Mesenchymal stem cell (in vitro differentiated cells and primary cell): ENCODE measurements around the gene PPIB.

Experiments used
- DNase-seq: peaks from one replicate; pipeline ENCODE4 v3.0.0-alpha.2; 2013
- H2AFZ ChIP-seq: one replicate; pipeline ENCODE4 v1.6.1; 2013; ENCODE audit warnings: low read depth, mild to moderate bottlenecking, control low read depth, inconsistent platforms, low read length, moderate library complexity
- H2AK5ac ChIP-seq: 2 replicates; pipeline ENCODE4 v1.6.1; 2013; ENCODE audit warnings: low read length, moderate library complexity, mild to moderate bottlenecking, inconsistent platforms; ENCODE audit not compliant: severe bottlenecking
- H2BK120ac ChIP-seq: one replicate; pipeline ENCODE4 v1.6.1; 2013; ENCODE audit warnings: low read depth, mild to moderate bottlenecking, inconsistent platforms, low read length, moderate library complexity
- H2BK12ac ChIP-seq, 2 experiments: one replicate each; pipeline ENCODE4 v1.6.1; 2013; ENCODE audit warnings: inconsistent platforms in 2 of 2, low read length in 2 of 2, mild to moderate bottlenecking in 2 of 2, moderate library complexity in 2 of 2, control low read depth in 1 of 2
- H2BK15ac ChIP-seq: one replicate; pipeline ENCODE4 v1.6.1; 2013; ENCODE audit warnings: mild to moderate bottlenecking, low read depth, inconsistent platforms; ENCODE audit not compliant: poor library complexity, severe bottlenecking
- H2BK5ac ChIP-seq: 2 replicates; pipeline ENCODE4 v1.6.1; 2013; ENCODE audit warnings: low read depth, mild to moderate bottlenecking, low read length, control low read depth, inconsistent platforms; ENCODE audit not compliant: poor library complexity, severe bottlenecking
- H3K14ac ChIP-seq, 2 experiments: one replicate each; pipeline ENCODE4 v1.6.1; 2013; ENCODE audit warnings: inconsistent platforms in 2 of 2, low read length in 2 of 2, control low read depth in 1 of 2, mild to moderate bottlenecking in 1 of 2, moderate library complexity in 1 of 2
- H3K18ac ChIP-seq, 2 experiments: one replicate each; pipeline ENCODE4 v1.6.1; 2013; ENCODE audit warnings: inconsistent platforms in 2 of 2, low read length in 2 of 2, control low read depth in 1 of 2, low read depth in 1 of 2, mild to moderate bottlenecking in 1 of 2
- H3K23ac ChIP-seq, 2 experiments: one replicate each; pipeline ENCODE4 v1.6.1; 2013; ENCODE audit warnings: inconsistent platforms in 2 of 2, low read length in 2 of 2, mild to moderate bottlenecking in 2 of 2, moderate library complexity in 2 of 2, control low read depth in 1 of 2
- H3K27ac ChIP-seq: 2 replicates; pipeline ENCODE4 v1.5.1; 2013; ENCODE audit warnings: mild to moderate bottlenecking, moderate library complexity, low read length, control low read depth, inconsistent platforms; ENCODE audit not compliant: poor library complexity, severe bottlenecking
- H3K27me3 ChIP-seq, 2 experiments: 2 replicates each; pipeline versions ENCODE4 v1.6.1 to v1.7.0; 2013; ENCODE audit warnings: low read length in 2 of 2, mild to moderate bottlenecking in 2 of 2, moderate library complexity in 2 of 2, control low read depth in 1 of 2, inconsistent platforms in 1 of 2; ENCODE audit not compliant: control insufficient read depth in 1 of 2, insufficient read depth in 1 of 2
- H3K36me3 ChIP-seq, 2 experiments: 2 replicates each; pipeline versions ENCODE4 v1.6.1 to v1.7.0; 2013; ENCODE audit warnings: low read length in 2 of 2, control low read depth in 1 of 2, inconsistent platforms in 1 of 2, low read depth in 1 of 2, mild to moderate bottlenecking in 1 of 2; ENCODE audit not compliant: insufficient read depth in 2 of 2, control insufficient read depth in 1 of 2
- H3K4ac ChIP-seq, 2 experiments: one replicate each; pipeline ENCODE4 v1.6.1; 2013; ENCODE audit warnings: inconsistent platforms in 2 of 2, low read length in 2 of 2, mild to moderate bottlenecking in 2 of 2, moderate library complexity in 2 of 2, control low read depth in 1 of 2, low read depth in 1 of 2
- H3K4me1 ChIP-seq: 2 replicates; pipeline ENCODE4 v1.6.1; 2013; ENCODE audit warnings: low read depth, low read length, control low read depth; ENCODE audit not compliant: control insufficient read depth, insufficient read depth
- H3K4me2 ChIP-seq: 2 replicates; pipeline ENCODE4 v1.6.1; 2013; ENCODE audit warnings: low read length, mild to moderate bottlenecking, inconsistent platforms; ENCODE audit not compliant: poor library complexity, severe bottlenecking
- H3K4me3 ChIP-seq, 2 experiments: 2 replicates each; pipeline versions ENCODE4 v1.5.1 to v1.7.0; 2013; ENCODE audit warnings: low read length in 2 of 2, mild to moderate bottlenecking in 2 of 2, control low read depth in 1 of 2, low read depth in 1 of 2; ENCODE audit not compliant: insufficient read depth in 1 of 2
- H3K79me1 ChIP-seq: replicated peaks from 2 replicates; pipeline ENCODE4 v1.6.1; 2013; ENCODE audit warnings: mild to moderate bottlenecking, control low read depth, low read length, inconsistent platforms; ENCODE audit not compliant: poor library complexity, severe bottlenecking
- H3K9ac ChIP-seq: 2 replicates; pipeline ENCODE4 v1.7.0; 2013; ENCODE audit warnings: mild to moderate bottlenecking, low read length, moderate library complexity
- H3K9me3 ChIP-seq: 2 replicates; pipeline ENCODE4 v1.7.0; 2013; ENCODE audit warnings: mild to moderate bottlenecking, low read length; ENCODE audit not compliant: control insufficient read depth
- H4K8ac ChIP-seq: one replicate; pipeline ENCODE4 v1.6.1; 2013; ENCODE audit warnings: inconsistent platforms, mild to moderate bottlenecking, low read length, moderate library complexity
- H4K91ac ChIP-seq: one replicate; pipeline ENCODE4 v1.6.1; 2013; ENCODE audit warnings: mild to moderate bottlenecking, low read length, inconsistent platforms
- WGBS: methylation state at CpG from one replicate; pipeline ENCODE4 v1.1.7; 2013; ENCODE audit warnings: mixed read lengths; 5-methylcytosine and 5-hydroxymethylcytosine counted together

PPIB gene

GRCh38 chr15:64149424-64149823 lies 13.4 kb downstream of the PPIB start:
- H3K4me2 ChIP-seq: no peak overlapping the region
- H3K9me3 ChIP-seq: no peaks in the 10 kb centered on the region
- H3K4me1 ChIP-seq: peaks cover 44% of the 10 kb centered on the region
- H3K79me1 ChIP-seq: no peaks in the 10 kb centered on the region
- no peak overlapping the region for H2BK15ac ChIP-seq
- H3K27me3 ChIP-seq: peaks cover 9 to 16% of the 10 kb centered on the region in 2 experiments
- H3K14ac ChIP-seq: no peak overlapping the region
- no peak overlapping the region for H2BK120ac ChIP-seq
- no peak overlapping the region for H2AK5ac ChIP-seq
- no peak overlapping the region for H2BK12ac ChIP-seq
- H3K4ac ChIP-seq: no peak overlapping the region
- H3K23ac ChIP-seq: no peak overlapping the region
- H3K27ac ChIP-seq: no peak overlapping the region
- no peak overlapping the region for H4K8ac ChIP-seq
- no peak overlapping the region for H3K18ac ChIP-seq
- H4K91ac ChIP-seq: no peak overlapping the region
- no peak overlapping the region for H2BK5ac ChIP-seq
- H3K4me3 ChIP-seq: no peak overlapping the region
- no peak overlapping the region for H2AFZ ChIP-seq
- no peak overlapping the region for H3K9ac ChIP-seq
- H3K36me3 ChIP-seq: peaks cover 20 to 23% of the 10 kb centered on the region in 2 experiments
- peak; percentile 8 for DNase-seq

- Histone ChIP-seq H3K36me3 (peaks cover 19 to 23% of the 10 kb centered on the region in 2 experiments), H3K4ac (no peak overlapping the region), H2BK15ac (no peak overlapping the region), H4K8ac (no peak overlapping the region), H3K4me2 (no peak overlapping the region), H3K27ac (no peak overlapping the region), H2BK5ac (no peak overlapping the region), H3K9ac (no peak overlapping the region), H3K4me3 (no peak overlapping the region), H3K18ac (no peak overlapping the region), H3K27me3 (peaks cover 9 to 16% of the 10 kb centered on the region in 2 experiments), H2BK12ac (no peak overlapping the region), H3K9me3 (no peaks in the 10 kb centered on the region), H3K23ac (no peak overlapping the region), H2AK5ac (no peak overlapping the region), H3K4me1 (peaks cover 44% of the 10 kb centered on the region), H3K14ac (no peak overlapping the region), H4K91ac (no peak overlapping the region), H3K79me1 (no peaks in the 10 kb centered on the region), H2BK120ac (no peak overlapping the region), H2AFZ (no peak overlapping the region)
- WGBS: 92% methylated on average over 2 of the region's 3 CpGs
- DNase-seq: no peak
Measured at GRCh38 chr15:64148581-64148980, 14.2 kb downstream of the PPIB start.

DNA sequence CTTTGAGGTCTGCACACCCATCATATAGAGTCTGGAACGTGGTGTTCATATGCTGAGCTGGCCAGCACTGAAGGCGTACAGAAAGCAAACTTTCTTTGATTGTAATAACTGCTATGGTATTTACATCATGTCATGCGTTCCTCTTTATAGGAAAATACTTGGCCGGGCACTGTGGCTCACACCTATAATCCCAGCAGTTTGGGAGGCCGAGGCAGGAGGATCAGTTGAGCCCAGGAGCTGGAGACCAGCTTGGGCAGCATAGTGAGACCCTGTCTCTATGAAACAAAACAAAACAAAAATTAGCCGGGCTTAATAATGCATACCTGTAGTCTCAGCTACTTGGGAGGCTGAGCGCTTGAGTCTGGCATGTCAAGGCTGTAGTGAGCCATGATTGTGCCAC lies 14.7 kb downstream of the PPIB start:
- H2BK12ac ChIP-seq: no peak overlapping the region
- H3K14ac ChIP-seq: no peak overlapping the region
- H3K4me2 ChIP-seq: no peak overlapping the region
- no peak overlapping the region for H4K91ac ChIP-seq
- peaks cover 22 to 27% of the 10 kb centered on the region in 2 experiments for H3K36me3 ChIP-seq
- H3K9ac ChIP-seq: no peak overlapping the region
- H3K79me1 ChIP-seq: no peaks in the 10 kb centered on the region
- H2BK15ac ChIP-seq: no peak overlapping the region
- no peak overlapping the region for H3K27ac ChIP-seq
- WGBS: 92% methylated on average over 7 of the region's 7 CpGs
- H3K18ac ChIP-seq: no peak overlapping the region
- H3K4me1 ChIP-seq: peaks cover 47% of the 10 kb centered on the region
- no peak overlapping the region for H2BK5ac ChIP-seq
- no peak overlapping the region for H3K4me3 ChIP-seq
- peaks cover 9 to 16% of the 10 kb centered on the region in 2 experiments for H3K27me3 ChIP-seq
- no peak overlapping the region for H2BK120ac ChIP-seq
- H3K9me3 ChIP-seq: no peaks in the 10 kb centered on the region
- H3K23ac ChIP-seq: no peak overlapping the region
- no peak overlapping the region for H4K8ac ChIP-seq
- no peak overlapping the region for H3K4ac ChIP-seq
- DNase-seq: no peak
- no peak overlapping the region for H2AFZ ChIP-seq
- no peak overlapping the region for H2AK5ac ChIP-seq

DNA sequence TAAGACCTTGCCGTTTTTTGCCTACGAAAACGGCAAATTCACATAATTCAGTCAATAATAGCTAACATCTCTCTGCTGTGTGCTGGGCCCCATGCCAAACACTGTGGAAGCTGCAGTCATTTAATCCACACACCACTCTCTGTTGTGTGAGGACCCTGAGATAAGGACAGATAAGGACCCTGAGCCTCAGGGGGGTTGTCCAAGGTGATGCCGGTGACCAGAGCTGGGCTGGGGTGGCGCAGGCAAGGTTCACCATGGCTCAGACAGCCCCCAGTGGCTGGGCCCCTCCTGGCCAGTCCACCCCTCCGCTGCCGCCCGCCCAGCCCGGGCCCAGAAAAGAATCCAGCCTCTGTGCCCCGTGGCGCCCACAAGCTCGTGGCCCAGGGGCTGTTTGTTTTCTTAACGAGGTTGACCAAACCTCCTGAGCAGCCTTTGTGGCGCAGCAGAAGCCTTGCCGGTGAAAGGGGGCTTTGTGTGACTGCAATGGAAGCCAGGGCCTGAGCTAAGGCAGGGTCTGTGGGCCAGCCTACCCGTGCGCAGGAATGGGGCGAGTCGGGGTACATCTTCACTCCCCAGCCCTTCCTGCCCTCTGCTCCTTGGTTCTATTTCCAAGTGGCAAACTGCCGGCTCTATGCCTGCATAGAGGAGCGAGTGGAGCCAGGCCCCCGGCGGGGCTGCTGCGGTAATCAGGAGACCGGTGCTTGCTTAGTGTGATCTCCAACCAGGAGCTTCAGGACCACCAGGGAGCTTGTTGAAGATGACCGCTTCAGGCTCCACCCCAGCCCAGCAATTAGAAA lies 15.7 kb downstream of the PPIB start:
- Histone ChIP-seq H3K9ac (no peak overlapping the region), H3K27me3 (peaks cover 0 to 5% of the 10 kb centered on the region in 2 experiments), H2AK5ac (no peak overlapping the region), H2BK12ac (no peak overlapping the region), H2BK120ac (no peak overlapping the region), H3K14ac (no peak overlapping the region), H3K23ac (no peak overlapping the region), H3K4ac (no peak overlapping the region), H3K36me3 (peaks cover 28 to 38% of the 10 kb centered on the region in 2 experiments), H4K91ac (no peak overlapping the region), H3K4me1 (peaks cover 39% of the 10 kb centered on the region), H2BK15ac (no peak overlapping the region), H3K27ac (no peak overlapping the region), H4K8ac (no peak overlapping the region), H3K4me3 (no peak overlapping the region), H2AFZ (no peak overlapping the region), H3K79me1 (no peaks in the 10 kb centered on the region), H3K4me2 (no peak overlapping the region), H3K9me3 (no peaks in the 10 kb centered on the region), H2BK5ac (no peak overlapping the region), H3K18ac (no peak overlapping the region)
- WGBS: 92% methylated on average over 26 of the region's 26 CpGs
- no peak for DNase-seq
